Loucy (cell line): ENCODE measurements around the gene CDC14A.

Experiments
- CTCF ChIP-seq: fragments of 200-600 bp; sonication (generic); conservative IDR thresholded peaks from 2 replicates; pipeline ENCODE4 v1.5.1; 2014; ENCODE audit warnings: mild to moderate bottlenecking, antibody characterized with exemption, low read length
- EZH2phosphoT487 ChIP-seq: fragments of 200-600 bp; IDR thresholded peaks from 2 replicates; pipeline ENCODE4 v1.6.1; 2018; ENCODE audit warnings: antibody characterized with exemption, mild to moderate bottlenecking, moderate library complexity, borderline replicate concordance

GRCh38 chr1:100456880-100457279 lies 104.6 kb downstream of the CDC14A start:
- TF ChIP-seq EZH2phosphoT487 (no peak), CTCF (no peak)
